Measurements from ENCODE around the gene TPPP2. TPM values are rescaled to one million over a fixed set of nuclear protein-coding genes. Genes with fewer than 3 reads are reported as not detected.
A peak's percentile ranks its signal among the peaks of the same experiment; 100 is the strongest.

The TPPP2 gene
- total RNA-seq, 2 experiments from 2014 or later = not detected

- Histone ChIP-seq H3K4me3 (ENCODE audit: low read length) (no peak overlapping the region), H3K36me3 (ENCODE audit: insufficient read depth, low read length) (no peaks in the 10 kb centered on the region), H3K9me3 (ENCODE audit: control insufficient read depth in 1 of 2, insufficient read depth in 1 of 2, low read length in 2 of 2) (no peaks in the 10 kb centered on the region), H3K4me1 (ENCODE audit: insufficient read depth, low read length) (peaks cover 28% of the 10 kb centered on the region), H3K27me3 (ENCODE audit: control insufficient read depth in 1 of 2, insufficient read depth in 2 of 2, low read length in 2 of 2) (no peaks in the 10 kb centered on the region), H3K27ac (ENCODE audit: low read depth in 1 of 2, low read length in 2 of 2) (no peak overlapping the region)
- Mint-ChIP-seq H3K4me1 (ENCODE audit: low read depth) (peaks cover 21% of the 10 kb centered on the region), H3K36me3 (ENCODE audit: low read depth) (peaks cover 10% of the 10 kb centered on the region), H3K4me3 (peak overlapping the region; percentile 82), H3K27ac (peak overlapping the region; percentile 31), H3K9me3 (no peaks in the 10 kb centered on the region), H3K27me3 (no peaks in the 10 kb centered on the region)
- POLR2A ChIA-PET = interaction anchor here (1.1 kb wide), 1 partner anchor 11 kb away, joined by 3 read pairs; no protein-coding TSS in a partner anchor
- no peak for TF ChIP-seq CTCF (IDR thresholded peaks at IDR 0.05)
- DNase-seq (no peak), ATAC-seq (ENCODE audit: poor library complexity) (no peak)
- intact Hi-C loops (cut with DNase I, micrococcal nuclease) = no loop called here
- CTCF ChIA-PET = interaction anchor here (1.4 to 2.6 kb wide), 5 partner anchors 11 to 66 kb away, joined by 3 to 7 read pairs (median 5); no protein-coding TSS in a partner anchor
Observed at GRCh38 chr14:21026274-21026987, 3.6 kb upstream of the TPPP2 start.

- Histone ChIP-seq H3K27ac (ENCODE audit: low read depth in 1 of 2, low read length in 2 of 2) (no peak overlapping the region), H3K4me3 (ENCODE audit: low read length) (no peak overlapping the region), H3K9me3 (ENCODE audit: control insufficient read depth in 1 of 2, insufficient read depth in 1 of 2, low read length in 2 of 2) (no peaks in the 10 kb centered on the region), H3K36me3 (ENCODE audit: insufficient read depth, low read length) (no peaks in the 10 kb centered on the region), H3K27me3 (ENCODE audit: control insufficient read depth in 1 of 2, insufficient read depth in 2 of 2, low read length in 2 of 2) (no peaks in the 10 kb centered on the region), H3K4me1 (ENCODE audit: insufficient read depth, low read length) (peaks cover 28% of the 10 kb centered on the region)
- POLR2A ChIA-PET = no interaction called here
- intact Hi-C loops (cut with DNase I, micrococcal nuclease) = no loop called here
- DNase-seq (no peak), ATAC-seq (ENCODE audit: poor library complexity) (no peak)
- H3K9me3 Mint-ChIP-seq = no peaks in the 10 kb centered on the region
- peak overlapping the region; percentile 31 for H3K27ac Mint-ChIP-seq
- H3K4me1 Mint-ChIP-seq (ENCODE audit: low read depth) = peaks cover 21% of the 10 kb centered on the region
- no peak for TF ChIP-seq CTCF (IDR thresholded peaks at IDR 0.05)
- H3K4me3 Mint-ChIP-seq = peak overlapping the region; percentile 82
- no peaks in the 10 kb centered on the region for H3K27me3 Mint-ChIP-seq
- peaks cover 5% of the 10 kb centered on the region for H3K36me3 Mint-ChIP-seq (ENCODE audit: low read depth)
- CTCF ChIA-PET = interaction anchor here (1.5 to 2.6 kb wide), 4 partner anchors 11 to 56 kb away, joined by 3 to 7 read pairs (median 4); no protein-coding TSS in a partner anchor
Observed at GRCh38 chr14:21026988-21027315, 3.1 kb upstream of the TPPP2 start.

GRCh38 chr14:21030531-21030930 is 514 bp downstream of the TPPP2 start:
- no peaks in the 10 kb centered on the region for H3K9me3 ChIP-seq (ENCODE audit: control insufficient read depth in 1 of 2, insufficient read depth in 1 of 2, low read length in 2 of 2)
- H3K27ac ChIP-seq (ENCODE audit: low read depth in 1 of 2, low read length in 2 of 2) = no peak overlapping the region
- Mint-ChIP-seq H3K36me3 (ENCODE audit: low read depth) (no peaks in the 10 kb centered on the region), H3K4me1 (ENCODE audit: low read depth) (no peaks in the 10 kb centered on the region), H3K27me3 (no peaks in the 10 kb centered on the region), H3K9me3 (no peaks in the 10 kb centered on the region), H3K27ac (no peak overlapping the region), H3K4me3 (no peak overlapping the region)
- H3K36me3 ChIP-seq (ENCODE audit: insufficient read depth, low read length) = no peaks in the 10 kb centered on the region
- TF ChIP-seq CTCF (IDR thresholded peaks at IDR 0.05) = no peak
- intact Hi-C loops (cut with DNase I, micrococcal nuclease) = no loop called here
- DNase-seq (no peak), ATAC-seq (ENCODE audit: poor library complexity) (no peak)
- ChIA-PET POLR2A (no interaction called here), CTCF (no interaction called here)
- H3K4me3 ChIP-seq (ENCODE audit: low read length) = no peak overlapping the region
- H3K27me3 ChIP-seq (ENCODE audit: control insufficient read depth in 1 of 2, insufficient read depth in 2 of 2, low read length in 2 of 2) = peaks cover 0 to 3% of the 10 kb centered on the region in 2 experiments
- peaks cover 4% of the 10 kb centered on the region for H3K4me1 ChIP-seq (ENCODE audit: insufficient read depth, low read length)

Measured in CD4-positive, alpha-beta T cell (primary cell).